ENCODE measurements around the gene TBC1D4.

TBC1D4 gene

GRCh38 chr13:75486146-75487062 is 4.4 kb upstream of the TBC1D4 start:
- DNase-seq = no peak

GRCh38 chr13:75485286-75486062 is 3.5 kb upstream of the TBC1D4 start:
- no peak for DNase-seq

- DNase-seq = no peak
Observed at GRCh38 chr13:75482820-75483079, 781 bp upstream of the TBC1D4 start.

- no peak for DNase-seq
Observed at GRCh38 chr13:75481176-75482069, 546 bp downstream of the TBC1D4 start.

- DNase-seq = peak; percentile 16
Observed at GRCh38 chr13:75480671-75481175, 1.2 kb downstream of the TBC1D4 start.

- no peak for DNase-seq
Observed at GRCh38 chr13:75479102-75479740, 2.7 kb downstream of the TBC1D4 start.

- DNase-seq = no peak
Observed at GRCh38 chr13:75478659-75479058, 3.3 kb downstream of the TBC1D4 start.

GRCh38 chr13:75474956-75475355 is 7.0 kb downstream of the TBC1D4 start:
- no peak for DNase-seq

GRCh38 chr13:75473468-75473867 is 8.5 kb downstream of the TBC1D4 start:
- DNase-seq = no peak

GRCh38 chr13:75470676-75471075 is 11.3 kb downstream of the TBC1D4 start:
- no peak for DNase-seq

GRCh38 chr13:75469047-75469446 is 12.9 kb downstream of the TBC1D4 start:
- no peak for DNase-seq

GRCh38 chr13:75468602-75469001 is 13.4 kb downstream of the TBC1D4 start:
- no peak for DNase-seq

- no peak for DNase-seq
Observed at GRCh38 chr13:75468098-75468497, 13.9 kb downstream of the TBC1D4 start.

GRCh38 chr13:75467040-75467728 is 14.8 kb downstream of the TBC1D4 start:
- DNase-seq = no peak

GRCh38 chr13:75465236-75465635 is 16.7 kb downstream of the TBC1D4 start:
- no peak for DNase-seq

GRCh38 chr13:75461314-75461713 is 20.7 kb downstream of the TBC1D4 start:
- no peak for DNase-seq

GRCh38 chr13:75460644-75461043 is 21.3 kb downstream of the TBC1D4 start:
- no peak for DNase-seq

- peak; percentile 73 for DNase-seq
Observed at GRCh38 chr13:75458696-75459422, 23.1 kb downstream of the TBC1D4 start.

- no peak for DNase-seq
Observed at GRCh38 chr13:75455962-75456361, 26.0 kb downstream of the TBC1D4 start.

- no peak for DNase-seq
Observed at GRCh38 chr13:75454497-75454896, 27.5 kb downstream of the TBC1D4 start.

- no peak for DNase-seq
Observed at GRCh38 chr13:75452564-75452963, 29.4 kb downstream of the TBC1D4 start.
